Measurements from ENCODE around the gene ATXN1.

The ATXN1 gene

GRCh38 chr6:16596616-16597331 is 164.5 kb downstream of the ATXN1 start:
- no peak for DNase-seq

- no peak for DNase-seq
Observed at GRCh38 chr6:16595514-16596120, 165.6 kb downstream of the ATXN1 start.

GRCh38 chr6:16594849-16595248 is 166.4 kb downstream of the ATXN1 start:
- DNase-seq, result no peak

GRCh38 chr6:16592223-16592911 is 168.9 kb downstream of the ATXN1 start:
- no peak for DNase-seq

DNA sequence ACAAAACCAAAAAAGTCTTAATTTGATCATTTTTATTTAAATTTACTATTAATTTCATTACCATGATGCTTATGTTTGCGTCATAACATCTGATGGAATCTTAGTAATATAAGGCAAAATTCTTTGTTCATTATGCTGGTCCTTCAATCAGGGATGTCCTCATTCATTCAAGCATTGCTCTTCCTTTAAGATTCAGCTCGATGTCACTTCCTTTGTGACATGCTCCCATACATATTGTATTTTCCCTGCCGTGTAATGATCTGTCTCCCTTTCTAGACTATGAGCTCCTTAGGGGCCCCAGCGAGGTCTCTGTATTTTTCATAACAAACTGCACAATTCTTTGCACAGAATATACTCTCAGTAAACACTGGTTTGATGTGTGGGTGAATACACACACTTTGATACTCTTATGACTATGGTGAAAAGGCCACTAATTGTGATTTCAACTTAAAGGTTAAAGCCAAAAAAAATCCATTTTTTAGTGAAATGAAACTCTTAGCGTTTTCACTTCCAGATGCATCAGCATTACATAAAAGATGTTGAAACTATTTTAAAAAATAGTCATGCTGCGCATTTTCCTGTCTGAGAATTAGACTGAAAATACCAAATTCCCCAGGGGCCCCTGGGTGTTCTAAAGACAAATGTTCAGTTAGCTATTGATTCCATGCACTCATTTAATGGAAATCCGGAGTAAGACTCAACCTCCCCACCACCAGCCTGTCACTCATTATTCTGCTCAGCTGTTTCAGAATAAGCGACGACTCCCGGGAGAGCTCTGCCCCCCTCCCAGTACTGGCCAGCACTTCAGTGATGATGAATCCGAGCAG is 169.7 kb downstream of the ATXN1 start:
- no peak for DNase-seq

DNA sequence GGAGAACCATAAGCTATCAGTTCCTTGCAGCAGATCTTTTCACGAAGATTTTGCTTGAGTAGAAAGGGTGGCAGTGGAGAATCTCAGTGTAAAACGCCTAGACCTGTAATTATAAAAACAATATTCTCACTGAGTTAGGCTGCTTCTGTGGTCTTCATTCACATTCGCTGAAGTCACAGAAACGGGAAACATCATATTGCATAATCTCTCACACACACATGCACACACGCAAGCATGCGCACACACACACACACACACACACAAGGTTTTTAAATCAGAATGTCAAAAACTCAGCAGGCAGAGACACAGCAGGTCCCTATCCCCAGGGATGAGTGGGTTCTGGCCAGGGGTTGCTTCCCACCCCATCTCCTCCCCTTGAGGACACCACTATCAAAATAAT is 175.5 kb downstream of the ATXN1 start:
- no peak for DNase-seq

- no peak for DNase-seq
Observed at GRCh38 chr6:16583144-16583762, 178.0 kb downstream of the ATXN1 start.

- DNase-seq, result no peak
Observed at GRCh38 chr6:16582446-16583143, 178.7 kb downstream of the ATXN1 start.

GRCh38 chr6:16578695-16579285 is 182.5 kb downstream of the ATXN1 start:
- DNase-seq, result no peak

GRCh38 chr6:16576451-16577368 is 184.6 kb downstream of the ATXN1 start:
- DNase-seq, result no peak

DNA sequence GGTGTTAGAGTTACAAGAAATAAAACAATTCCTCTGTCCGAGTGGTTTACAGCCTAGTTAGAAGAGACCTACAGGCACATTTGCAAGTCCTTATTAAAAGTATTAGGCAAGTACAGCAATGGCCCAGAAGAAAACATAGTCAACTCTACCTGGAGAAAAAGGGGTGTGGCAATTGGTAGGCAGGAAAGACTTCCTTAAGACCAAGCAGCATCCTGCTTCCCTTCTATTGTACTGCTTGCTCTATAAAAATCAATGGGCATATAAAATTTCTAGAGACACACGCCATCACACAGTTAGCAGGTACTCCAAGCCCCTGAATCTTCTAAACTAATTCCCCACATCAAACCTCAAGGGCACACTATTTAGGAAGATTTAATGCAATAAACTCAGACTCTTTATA is 185.6 kb downstream of the ATXN1 start:
- DNase-seq, result no peak

DNA sequence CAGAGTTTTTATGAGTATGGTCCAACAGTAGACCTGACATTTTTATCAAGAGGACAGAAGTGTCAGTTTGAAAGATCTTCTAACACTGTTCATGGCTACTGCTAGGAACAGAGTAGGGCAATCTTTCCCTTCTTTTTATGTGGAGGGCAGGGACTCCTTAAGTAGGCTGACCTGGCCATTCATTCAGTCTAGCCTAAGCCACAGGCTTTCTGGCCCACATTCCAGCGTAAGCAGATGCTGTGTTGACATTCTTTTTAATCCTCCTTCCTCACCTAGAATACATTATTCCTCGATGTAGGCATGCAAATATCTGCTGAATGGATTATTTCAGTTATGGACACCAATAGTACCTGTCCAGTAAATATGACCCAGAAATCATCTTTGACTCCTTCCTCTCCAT is 188.3 kb downstream of the ATXN1 start:
- no peak for DNase-seq

- no peak for DNase-seq
Observed at GRCh38 chr6:16572317-16572716, 188.9 kb downstream of the ATXN1 start.

- no peak for DNase-seq
Observed at GRCh38 chr6:16570946-16571345, 190.3 kb downstream of the ATXN1 start.

DNA sequence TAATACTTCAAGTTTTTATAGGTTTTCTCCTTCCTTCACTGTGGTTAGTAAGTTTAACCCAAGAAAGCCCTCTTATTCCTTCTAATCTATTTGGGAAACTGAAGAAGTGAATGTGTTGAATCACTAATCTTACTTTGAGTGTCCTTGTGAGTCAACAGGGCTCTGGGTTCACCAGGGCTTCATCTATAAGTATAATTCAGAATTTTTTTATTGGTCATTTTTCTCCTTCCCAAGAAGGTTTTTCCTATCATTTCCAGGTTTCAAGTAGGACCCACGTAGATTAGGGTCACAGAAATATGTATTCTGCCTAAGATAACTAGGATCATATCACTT is 191.1 kb downstream of the ATXN1 start:
- no peak for DNase-seq

DNA sequence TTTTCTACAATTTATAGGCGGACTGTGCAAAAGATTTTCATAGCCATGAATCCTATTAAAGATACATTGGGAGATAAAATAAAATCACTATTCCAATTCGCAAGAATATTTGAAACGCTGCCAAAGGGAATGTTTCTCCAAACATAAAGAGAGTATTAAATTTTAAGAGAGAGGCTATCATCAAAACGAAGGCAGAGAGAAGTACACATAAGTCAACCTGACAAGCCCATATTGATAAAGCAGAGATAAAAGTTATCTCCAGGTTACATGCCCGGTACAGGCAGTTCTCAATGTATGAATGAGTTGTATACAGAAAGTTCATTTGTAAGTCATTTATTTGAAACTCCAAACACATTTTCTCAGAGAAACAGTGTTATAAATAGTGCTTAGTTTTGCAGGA is 193.1 kb downstream of the ATXN1 start:
- no peak for DNase-seq

- no peak for DNase-seq
Observed at GRCh38 chr6:16567071-16567470, 194.2 kb downstream of the ATXN1 start.

GRCh38 chr6:16564436-16564835 is 196.8 kb downstream of the ATXN1 start:
- no peak for DNase-seq

- no peak for DNase-seq
Observed at GRCh38 chr6:16563628-16564240, 197.5 kb downstream of the ATXN1 start.

GRCh38 chr6:16562498-16562897 is 198.8 kb downstream of the ATXN1 start:
- DNase-seq, result no peak

Measured in activated CD4-positive, alpha-beta T cell treated with anti-CD3 and anti-CD28 coated beads for 1 hour (primary cell).